Endothelial cell of umbilical vein (primary cell): ENCODE data around the gene HMMR. TPM values are rescaled to one million over a fixed set of nuclear protein-coding genes. Genes with fewer than 3 reads are reported as not detected.

ENCODE experiments used
- BruUV-seq: library from RNA; stranded (reverse); fragments of 400-500 nt; replicated peaks from 2 replicates; lab custom pipeline; 2021; lab: Mats Ljungman, UMichigan
- CTCF ChIA-PET: fragments of 300-600, 350-600 bp; sonication (Branson Sonifier 250); formaldehyde crosslinking; loops from one replicate; lab custom pipeline; 2021; ENCODE audit warnings: antibody characterized with exemption, inconsistent platforms; lab: Charles Lee
- POLR2A ChIA-PET: fragments of 300-600, 350-600 bp; sonication (Branson Sonifier 250); formaldehyde crosslinking; loops from one replicate; lab custom pipeline; 2021; ENCODE audit warnings: antibody characterized with exemption, inconsistent platforms; lab: Charles Lee
- DNase-seq: peaks from one replicate; pipeline ENCODE4 v3.0.0-alpha.2; 2011; ENCODE audit warnings: low read depth, low spot score
- FAIRE-seq: peaks from 2 replicates; lab custom pipeline; 2011; peaks lifted over from hg19 to GRCh38; lab: Jason Lieb, UNC
- H2AFZ ChIP-seq: 2 replicates; pipeline ENCODE4 v1.6.0; 2012; ENCODE audit warnings: low read depth, low read length, control low read depth, inconsistent platforms
- H3K27ac ChIP-seq: 2 replicates; pipeline ENCODE4 v1.5.1; 2011; ENCODE audit warnings: low read depth, mild to moderate bottlenecking, control low read depth, low read length, moderate library complexity; ENCODE audit not compliant: insufficient read depth
- H3K27me3 ChIP-seq, 2 experiments: 2 replicates each; pipeline versions ENCODE4 v1.6.0 to v1.6.1; 2011; ENCODE audit warnings: low read length in 2 of 2, mixed read lengths in 1 of 2; ENCODE audit not compliant: control insufficient read depth in 2 of 2, insufficient read depth in 2 of 2
- H3K36me3 ChIP-seq, 2 experiments: 2 replicates in 1 of 2; 3 replicates in 1 of 2; pipeline ENCODE4 v1.5.1; 2011; ENCODE audit warnings: low read length in 2 of 2, mild to moderate bottlenecking in 1 of 2, moderate library complexity in 1 of 2; ENCODE audit not compliant: control insufficient read depth in 2 of 2, insufficient read depth in 2 of 2; ENCODE audit errors: extremely low read depth in 1 of 2
- H3K4me1 ChIP-seq: 3 replicates; pipeline ENCODE4 v1.5.1; 2011; ENCODE audit warnings: mild to moderate bottlenecking, low read length; ENCODE audit not compliant: control insufficient read depth, insufficient read depth; ENCODE audit errors: extremely low read depth
- H3K4me2 ChIP-seq: 2 replicates; pipeline ENCODE4 v1.6.1; 2011; ENCODE audit warnings: low read length, control low read depth, mixed read lengths; ENCODE audit not compliant: insufficient read depth
- H3K4me3 ChIP-seq, 3 experiments: fragments of 200-600 bp in 1 of 3; sonication (generic), shearing (Covaris generic) in 1 of 3; replicated peaks in 1 of 3; 2 replicates each; pipeline ENCODE4 v1.5.1; 2011 to 2016; ENCODE audit warnings: control low read depth in 3 of 3, low read length in 3 of 3, mild to moderate bottlenecking in 2 of 3, inconsistent platforms in 1 of 3, low read depth in 1 of 3, moderate library complexity in 1 of 3; ENCODE audit not compliant: insufficient read depth in 1 of 3
- H3K79me2 ChIP-seq: 2 replicates; pipeline ENCODE4 v1.6.0; 2012; ENCODE audit warnings: low read length, inconsistent platforms; ENCODE audit not compliant: control insufficient read depth, insufficient read depth
- H3K9ac ChIP-seq: replicated peaks from 2 replicates; pipeline ENCODE3; 2011; ENCODE audit warnings: low read length, control low read depth; ENCODE audit not compliant: insufficient read depth; ENCODE audit errors: extremely low read depth
- H3K9me1 ChIP-seq: replicated peaks from 3 replicates; pipeline ENCODE4 v1.6.0; 2011; ENCODE audit warnings: mild to moderate bottlenecking, low read length; ENCODE audit not compliant: control insufficient read depth, insufficient read depth; ENCODE audit errors: extremely low read depth
- H3K9me3 ChIP-seq: replicated peaks from 2 replicates; pipeline ENCODE4 v1.5.1; 2012; ENCODE audit warnings: low read length, inconsistent platforms; ENCODE audit not compliant: control insufficient read depth, insufficient read depth
- H4K20me1 ChIP-seq: replicated peaks from 2 replicates; pipeline ENCODE3; 2011; ENCODE audit warnings: mild to moderate bottlenecking, low read length; ENCODE audit not compliant: control insufficient read depth, insufficient read depth; ENCODE audit errors: extremely low read depth
- EZH2 ChIP-seq: IDR thresholded peaks from 2 replicates; pipeline ENCODE4 v1.6.1; 2012; ENCODE audit warnings: borderline replicate concordance, low read depth, mild to moderate bottlenecking, moderate library complexity, low read length, inconsistent platforms; ENCODE audit not compliant: severe bottlenecking
- FOS ChIP-seq: IDR thresholded peaks from 2 replicates; pipeline ENCODE4 v1.6.1; 2011; ENCODE audit warnings: mild to moderate bottlenecking, low read length, moderate library complexity, borderline replicate concordance; ENCODE audit not compliant: insufficient read depth
- GATA2 ChIP-seq: IDR thresholded peaks from 2 replicates; pipeline ENCODE4 v1.7.0; 2011; ENCODE audit warnings: low read depth, mild to moderate bottlenecking, moderate library complexity, mixed read lengths, low read length; ENCODE audit not compliant: insufficient read length, insufficient read depth
- JUN ChIP-seq: IDR thresholded peaks from 2 replicates; pipeline ENCODE4 v1.6.1; 2011; ENCODE audit warnings: borderline replicate concordance, low read depth; ENCODE audit not compliant: insufficient read length, insufficient read depth
- MYC ChIP-seq: IDR thresholded peaks from one replicate; pipeline ENCODE4 v1.6.1; 2011; ENCODE audit warnings: mild to moderate bottlenecking, low read depth, low read length
- POLR2A ChIP-seq: IDR thresholded peaks from 2 replicates; pipeline ENCODE4 v1.6.1; 2012; ENCODE audit warnings: low read depth, mild to moderate bottlenecking, control low read depth, low read length
- POLR2AphosphoS5 ChIP-seq: IDR thresholded peaks from 2 replicates; pipeline ENCODE4 v1.6.1; 2012; ENCODE audit warnings: low read depth, mild to moderate bottlenecking, control low read depth, low read length, moderate library complexity; ENCODE audit not compliant: insufficient read depth
- dilution Hi-C: fragments of 300-500 bp; cut with MboI; formaldehyde crosslinking; loops from one replicate; pipeline ENCODE4 v1.15.0; 2019; ENCODE audit warnings: low sequenced_read_pairs; ENCODE audit not compliant: extremely low pct_ligation_motif_present
- intact Hi-C: fragments of 100-400 bp; cut with micrococcal nuclease; formaldehyde crosslinking; loops from one replicate; pipeline ENCODE4 v1.10.0; 2022
- polyA plus RNA-seq, 4 experiments: library from polyadenylated mRNA; depleted of rRNA in 3 of 4; stranded (reverse) in 3 of 4; unstranded in 1 of 4; fragments of >200 nt; gene quantifications; 2 replicates each; pipeline versions ENCODE4 v1.2.1 to v1.2.3, GENCODE V29; 2011 to 2012; ENCODE audit warnings: missing spikeins in 1 of 4
- total RNA-seq: library from RNA; stranded (reverse); gene quantifications from 2 replicates; pipeline ENCODE4 v1.2.3, GENCODE V29; 2021
- TF ChIP-seq, protein P1 (sequence below): IDR thresholded peaks from 2 replicates; pipeline ENCODE4 v1.6.1; 2011; ENCODE audit not compliant: insufficient read depth, insufficient read length
- TF ChIP-seq, protein P2 (sequence below), 2 donors: IDR thresholded peaks; 1 replicate in 1 of 2; 2 replicates in 1 of 2; pipeline ENCODE4 v1.5.1; 2011; ENCODE audit warnings: low read length in 2 of 2, mild to moderate bottlenecking in 2 of 2, moderate library complexity in 2 of 2, control low read depth in 1 of 2, inconsistent platforms in 1 of 2, low read depth in 1 of 2; ENCODE audit not compliant: insufficient read depth in 1 of 2; ENCODE audit errors: extremely low read depth in 1 of 2

The HMMR gene
- total and polyA plus RNA-seq, 2 donors (not counting 3 experiments of a cell fraction or from before 2014, with no cell fraction given): 5.5 to 31.0 TPM

DNA sequence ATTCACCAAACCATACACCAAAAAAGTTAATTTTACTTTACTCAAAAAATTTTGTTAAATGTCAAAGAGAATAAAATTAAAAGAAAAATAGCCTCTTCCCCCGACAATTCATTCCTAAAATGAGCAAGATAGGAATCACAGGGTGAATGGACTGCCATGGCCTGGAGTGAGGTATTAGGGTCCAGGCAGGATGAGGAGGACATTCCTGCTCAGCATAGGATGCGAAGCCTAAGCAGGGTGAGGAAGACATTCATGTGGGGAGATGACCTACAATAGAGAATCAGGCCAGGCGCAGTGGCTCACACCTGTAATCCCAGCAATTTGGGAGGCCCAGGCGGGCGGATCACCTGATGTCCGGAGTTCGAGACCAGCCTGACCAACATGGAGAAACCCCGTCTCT, 8.9 kb upstream of the HMMR start:
- H3K27ac ChIP-seq: no peak overlapping the region
- no peak overlapping the region for H3K9ac ChIP-seq
- peaks cover 2% of the 10 kb centered on the region for H3K79me2 ChIP-seq
- no TSS peak for BruUV-seq
- peaks cover 8% of the 10 kb centered on the region for H3K4me1 ChIP-seq
- H4K20me1 ChIP-seq: no peaks in the 10 kb centered on the region
- H3K9me1 ChIP-seq: no peaks in the 10 kb centered on the region
- no peak for DNase-seq
- TF ChIP-seq EZH2 (no peak), FOS (no peak), GATA2 (no peak), POLR2A (no peak), MYC (no peak), JUN (no peak), POLR2AphosphoS5 (no peak)
- TF ChIP-seq, protein P1, sequence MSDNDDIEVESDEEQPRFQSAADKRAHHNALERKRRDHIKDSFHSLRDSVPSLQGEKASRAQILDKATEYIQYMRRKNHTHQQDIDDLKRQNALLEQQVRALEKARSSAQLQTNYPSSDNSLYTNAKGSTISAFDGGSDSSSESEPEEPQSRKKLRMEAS: no peak
- TF ChIP-seq, protein P2, sequence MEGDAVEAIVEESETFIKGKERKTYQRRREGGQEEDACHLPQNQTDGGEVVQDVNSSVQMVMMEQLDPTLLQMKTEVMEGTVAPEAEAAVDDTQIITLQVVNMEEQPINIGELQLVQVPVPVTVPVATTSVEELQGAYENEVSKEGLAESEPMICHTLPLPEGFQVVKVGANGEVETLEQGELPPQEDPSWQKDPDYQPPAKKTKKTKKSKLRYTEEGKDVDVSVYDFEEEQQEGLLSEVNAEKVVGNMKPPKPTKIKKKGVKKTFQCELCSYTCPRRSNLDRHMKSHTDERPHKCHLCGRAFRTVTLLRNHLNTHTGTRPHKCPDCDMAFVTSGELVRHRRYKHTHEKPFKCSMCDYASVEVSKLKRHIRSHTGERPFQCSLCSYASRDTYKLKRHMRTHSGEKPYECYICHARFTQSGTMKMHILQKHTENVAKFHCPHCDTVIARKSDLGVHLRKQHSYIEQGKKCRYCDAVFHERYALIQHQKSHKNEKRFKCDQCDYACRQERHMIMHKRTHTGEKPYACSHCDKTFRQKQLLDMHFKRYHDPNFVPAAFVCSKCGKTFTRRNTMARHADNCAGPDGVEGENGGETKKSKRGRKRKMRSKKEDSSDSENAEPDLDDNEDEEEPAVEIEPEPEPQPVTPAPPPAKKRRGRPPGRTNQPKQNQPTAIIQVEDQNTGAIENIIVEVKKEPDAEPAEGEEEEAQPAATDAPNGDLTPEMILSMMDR (IDR thresholded peaks at IDR 0.05; ENCODE audit: extremely low read depth in 1 of 2, insufficient read depth in 1 of 2, low read depth in 1 of 2, low read length in 2 of 2): no peak
- no peak overlapping the region for H3K4me2 ChIP-seq
- H2AFZ ChIP-seq: no peak overlapping the region
- dilution Hi-C loops (no loop called here), intact Hi-C loops (no loop called here)
- peaks cover 6 to 15% of the 10 kb centered on the region in 2 experiments for H3K36me3 ChIP-seq
- H3K27me3 ChIP-seq: no peaks in the 10 kb centered on the region
- FAIRE-seq: no peak
- ChIA-PET POLR2A (no interaction called here), CTCF (no interaction called here)
- H3K4me3 ChIP-seq: no peak overlapping the region
- no peaks in the 10 kb centered on the region for H3K9me3 ChIP-seq
